Measurements from ENCODE around the gene NOX3.

DNA sequence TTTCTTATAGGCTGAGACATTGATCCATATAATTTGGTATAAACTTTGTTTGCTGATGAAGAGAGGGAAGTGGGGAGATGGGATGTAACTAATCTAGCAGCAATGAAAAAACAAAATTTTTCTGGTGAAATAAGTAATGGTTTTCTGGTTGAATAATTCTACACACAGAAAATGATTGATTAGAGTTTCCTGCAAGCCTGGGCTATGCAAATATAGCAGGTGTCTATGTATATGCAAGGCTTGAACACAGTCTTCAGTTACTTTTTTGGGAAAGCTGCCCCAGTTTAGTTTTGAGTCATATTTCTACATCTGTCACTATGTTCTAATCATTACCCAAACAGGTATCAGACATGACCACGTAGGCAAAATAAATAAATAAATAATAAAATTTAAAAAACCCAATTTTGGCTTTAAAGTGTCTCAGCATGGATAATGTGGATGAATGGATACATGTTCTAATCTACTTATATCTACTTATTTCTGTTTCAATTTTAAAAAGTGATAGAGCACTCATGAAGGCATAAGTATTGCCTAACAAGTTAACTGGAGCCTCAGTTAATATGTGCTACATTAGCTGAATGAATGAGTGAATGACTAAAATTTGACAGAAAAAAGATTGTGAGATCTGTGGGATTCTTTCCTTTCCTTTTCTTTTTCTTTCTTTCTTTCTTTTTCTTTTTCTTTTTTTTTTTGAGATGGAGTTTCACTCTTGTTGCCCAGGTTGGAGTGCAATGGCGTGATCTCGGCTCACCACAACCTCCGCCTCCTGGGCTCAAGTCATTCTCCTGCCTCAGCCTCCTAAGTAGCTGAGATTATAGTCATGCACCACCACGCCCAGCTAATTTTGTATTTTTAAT lies 104.1 kb downstream of the NOX3 start:
- TF ChIP-seq CTCF (IDR thresholded peaks at IDR 0.05), result no peak
- TF ChIP-seq POLR2A (IDR thresholded peaks at IDR 0.05), result no peak
- no peak for TF ChIP-seq POLR2AphosphoS5 (IDR thresholded peaks at IDR 0.05; ENCODE audit: insufficient read depth in 1 of 2, low read depth in 1 of 2)

All from vagina (tissue), 2 donors.